GM10266 (cell line): ENCODE results near the gene TBX5.

ENCODE experiments used
- DNase-seq: peaks from one replicate; pipeline ENCODE4 v3.0.0; 2012; ENCODE audit errors: extremely low spot score
- TF ChIP-seq, protein P1 (sequence below): IDR thresholded peaks from 2 replicates; pipeline ENCODE4 v1.5.1; 2012; ENCODE audit warnings: mild to moderate bottlenecking, low read depth; ENCODE audit not compliant: control insufficient read depth, insufficient read depth; ENCODE audit errors: missing control alignments

The TBX5 gene

DNA sequence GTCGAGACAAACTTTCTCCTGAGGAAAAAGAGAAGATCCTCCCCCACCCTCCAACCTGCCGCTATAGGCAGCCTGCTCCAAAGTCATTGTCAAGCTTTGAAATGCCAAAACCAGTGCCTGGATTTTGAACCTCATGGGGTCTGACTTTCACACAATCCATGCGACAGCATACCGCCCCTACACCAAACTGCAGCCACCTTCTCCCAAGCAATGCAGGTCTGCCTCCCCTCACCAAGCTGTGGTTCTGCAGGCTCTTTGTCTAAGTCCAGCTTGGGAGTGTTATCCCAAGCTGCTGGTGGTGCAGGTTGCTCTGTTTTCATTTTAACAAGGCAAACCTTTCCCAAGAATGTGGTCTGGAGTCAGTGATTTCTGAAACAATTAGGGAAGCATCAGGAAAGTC lies 12.4 kb downstream of the TBX5 start:
- DNase-seq = no peak
- TF ChIP-seq, protein P1, sequence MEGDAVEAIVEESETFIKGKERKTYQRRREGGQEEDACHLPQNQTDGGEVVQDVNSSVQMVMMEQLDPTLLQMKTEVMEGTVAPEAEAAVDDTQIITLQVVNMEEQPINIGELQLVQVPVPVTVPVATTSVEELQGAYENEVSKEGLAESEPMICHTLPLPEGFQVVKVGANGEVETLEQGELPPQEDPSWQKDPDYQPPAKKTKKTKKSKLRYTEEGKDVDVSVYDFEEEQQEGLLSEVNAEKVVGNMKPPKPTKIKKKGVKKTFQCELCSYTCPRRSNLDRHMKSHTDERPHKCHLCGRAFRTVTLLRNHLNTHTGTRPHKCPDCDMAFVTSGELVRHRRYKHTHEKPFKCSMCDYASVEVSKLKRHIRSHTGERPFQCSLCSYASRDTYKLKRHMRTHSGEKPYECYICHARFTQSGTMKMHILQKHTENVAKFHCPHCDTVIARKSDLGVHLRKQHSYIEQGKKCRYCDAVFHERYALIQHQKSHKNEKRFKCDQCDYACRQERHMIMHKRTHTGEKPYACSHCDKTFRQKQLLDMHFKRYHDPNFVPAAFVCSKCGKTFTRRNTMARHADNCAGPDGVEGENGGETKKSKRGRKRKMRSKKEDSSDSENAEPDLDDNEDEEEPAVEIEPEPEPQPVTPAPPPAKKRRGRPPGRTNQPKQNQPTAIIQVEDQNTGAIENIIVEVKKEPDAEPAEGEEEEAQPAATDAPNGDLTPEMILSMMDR = no peak

GRCh38 chr12:114392909-114393308 lies 13.0 kb downstream of the TBX5 start:
- TF ChIP-seq, protein P1 = no peak
- no peak for DNase-seq

- TF ChIP-seq, protein P1 = no peak
- DNase-seq = no peak
Measured at GRCh38 chr12:114391088-114391487, 14.9 kb downstream of the TBX5 start.

- TF ChIP-seq, protein P1 = no peak
- DNase-seq = no peak
Measured at GRCh38 chr12:114384739-114385138, 21.2 kb downstream of the TBX5 start.

DNA sequence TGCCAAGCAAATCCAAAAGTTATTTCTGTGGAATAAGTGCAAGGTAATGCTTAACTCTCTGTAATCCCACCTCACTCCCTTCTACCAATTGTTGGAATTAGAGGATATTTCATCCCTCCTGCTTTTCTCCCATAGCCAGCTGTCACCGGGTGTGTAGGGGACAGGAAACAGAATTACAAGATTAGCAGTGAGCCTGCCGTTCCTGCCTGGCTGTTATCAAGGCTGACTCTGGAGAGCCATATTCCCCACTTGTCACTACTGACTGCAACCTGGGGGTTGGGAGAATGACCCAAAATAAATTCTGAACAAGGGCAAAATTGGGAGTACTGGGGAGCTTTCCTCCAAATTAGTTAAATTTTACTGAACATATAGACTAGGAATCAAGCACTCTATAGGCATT lies 24.8 kb downstream of the TBX5 start:
- TF ChIP-seq, protein P1 = no peak
- DNase-seq = no peak

GRCh38 chr12:114371733-114372132 lies 34.2 kb downstream of the TBX5 start:
- no peak for DNase-seq
- TF ChIP-seq, protein P1 = no peak

DNA sequence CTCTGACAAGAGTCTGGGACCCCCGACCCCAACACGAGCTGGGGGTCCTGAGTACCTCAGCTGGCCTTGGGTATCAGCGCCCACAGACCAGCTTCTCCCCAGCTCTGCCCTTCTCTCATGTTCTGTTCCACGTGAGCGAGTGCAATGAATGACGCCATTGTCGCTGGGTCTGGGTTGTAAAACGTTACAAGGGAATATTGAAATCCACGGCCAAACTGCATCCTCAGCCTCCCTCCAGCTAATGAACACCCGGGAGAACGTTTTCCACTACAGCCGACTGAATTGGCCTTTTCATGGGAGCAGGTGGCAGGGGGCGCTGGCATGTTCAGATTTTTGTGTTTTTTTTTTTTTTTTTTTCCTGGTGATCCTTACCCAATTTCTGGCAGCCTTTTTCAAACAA lies 34.7 kb downstream of the TBX5 start:
- no peak for DNase-seq

More for the DNA sequence above, 34.7 kb downstream of the TBX5 start:
- TF ChIP-seq, protein P1 = no peak
